GM19397 (cell line): ENCODE results near the gene AP3D1.
"Not testable (repeated sequence)": the region's sequence is repeated elsewhere in the genome, so short reads cannot be mapped to it uniquely, and the experiment has no call there.

Experiments
- ATAC-seq: cut with Tn5 transposase; IDR thresholded peaks from one replicate; pipeline ENCODE4 v1.9.1; 2021; ENCODE audit warnings: mild to moderate bottlenecking, moderate library complexity; ENCODE audit not compliant: unreplicated experiment

Gene AP3D1

GRCh38 chr19:2129892-2130770, 21.2 kb downstream of the AP3D1 start:
- ATAC-seq = no peak

GRCh38 chr19:2129486-2129885, 21.9 kb downstream of the AP3D1 start:
- ATAC-seq = no peak

DNA sequence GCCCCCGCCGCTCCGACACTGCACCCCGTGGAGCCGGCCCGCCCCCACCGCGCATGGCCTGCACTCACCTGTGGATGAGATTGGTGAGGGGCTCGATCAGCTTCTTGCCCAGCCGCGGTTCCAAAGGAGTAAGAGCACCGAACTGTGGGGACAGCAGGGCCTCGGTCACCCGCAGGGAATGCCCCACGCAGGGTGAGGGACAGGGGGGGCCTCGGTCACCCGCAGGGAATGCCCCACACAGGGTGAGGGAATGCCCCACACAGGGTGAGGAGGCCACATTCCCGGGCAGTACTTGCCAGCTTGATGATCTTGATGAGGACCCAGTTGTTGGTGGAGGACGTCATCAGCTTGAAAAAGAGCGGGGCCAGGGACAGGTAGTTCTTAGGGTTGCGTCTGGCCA, 22.3 kb downstream of the AP3D1 start:
- no peak for ATAC-seq

DNA sequence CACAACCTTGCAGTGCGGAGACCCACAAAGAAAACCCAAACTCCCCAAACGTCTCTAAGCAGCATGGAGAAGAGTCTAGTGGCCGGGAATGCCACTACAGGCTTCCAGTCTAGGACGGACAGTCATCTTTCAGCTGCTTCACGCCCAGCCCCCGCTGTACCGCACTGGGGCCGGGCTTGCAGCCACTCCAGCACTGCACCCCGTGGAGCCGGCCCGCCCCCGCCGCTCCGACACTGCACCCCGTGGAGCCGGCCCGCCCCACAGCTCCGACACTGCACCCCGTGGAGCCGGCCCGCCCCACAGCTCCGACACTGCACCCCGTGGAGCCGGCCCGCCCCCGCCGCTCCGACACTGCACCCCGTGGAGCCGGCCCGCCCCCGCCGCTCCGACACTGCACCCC, 23.1 kb downstream of the AP3D1 start:
- not testable (repeated sequence) for ATAC-seq

- ATAC-seq = no peak
Observed at GRCh38 chr19:2127758-2128157, 23.6 kb downstream of the AP3D1 start.

DNA sequence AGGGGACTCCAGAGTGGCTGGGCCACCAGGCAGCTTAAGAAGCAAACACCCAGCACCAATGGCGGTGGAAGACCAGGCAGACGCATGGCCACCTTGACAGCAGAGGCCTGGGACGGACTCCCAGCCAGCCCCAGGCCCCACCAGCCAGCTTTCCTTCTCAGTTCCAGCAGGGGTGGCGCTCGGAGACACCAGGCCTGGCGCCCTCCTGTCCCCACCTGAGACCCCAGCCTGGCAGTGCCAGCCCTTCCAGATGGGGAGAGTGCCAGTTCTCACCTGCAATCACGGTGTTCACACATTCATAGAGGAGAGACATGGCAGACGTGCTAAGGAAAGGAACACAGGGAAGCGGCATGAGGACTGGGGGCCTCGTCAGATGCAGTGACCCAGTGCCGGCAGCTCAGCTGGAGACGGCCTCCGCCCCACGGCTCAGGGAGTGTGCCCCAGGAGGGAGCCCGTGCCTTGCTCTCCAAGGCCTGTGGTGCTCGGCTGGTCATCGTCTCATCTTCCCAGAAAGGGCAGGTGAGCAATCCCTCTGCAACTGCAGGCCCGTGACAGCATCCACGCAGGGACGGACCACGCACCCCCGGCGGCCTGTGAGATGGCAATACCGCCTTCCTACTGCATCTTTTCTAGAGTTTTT, 24.4 kb downstream of the AP3D1 start:
- no peak for ATAC-seq

- ATAC-seq = no peak
Observed at GRCh38 chr19:2123682-2124387, 27.5 kb downstream of the AP3D1 start.

DNA sequence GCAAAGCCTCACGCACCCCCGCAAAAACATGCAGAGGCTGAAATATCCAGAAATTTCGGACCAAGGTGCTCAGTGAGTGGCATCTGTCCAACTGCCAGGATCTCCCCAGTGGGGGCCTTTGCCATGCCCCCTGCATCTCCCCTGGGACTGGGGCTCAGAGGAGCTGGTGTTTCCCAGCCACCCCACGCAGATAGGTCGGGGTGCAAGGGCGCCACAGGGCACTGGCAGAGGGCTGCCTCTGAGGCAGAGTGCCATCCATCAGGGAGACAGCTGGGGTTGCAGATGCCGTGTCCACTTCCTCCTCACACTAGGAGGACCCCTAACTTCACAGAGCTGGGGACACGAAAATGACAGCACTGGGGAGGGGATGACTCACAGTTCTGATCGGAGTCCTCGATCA, 28.4 kb downstream of the AP3D1 start:
- no peak for ATAC-seq

DNA sequence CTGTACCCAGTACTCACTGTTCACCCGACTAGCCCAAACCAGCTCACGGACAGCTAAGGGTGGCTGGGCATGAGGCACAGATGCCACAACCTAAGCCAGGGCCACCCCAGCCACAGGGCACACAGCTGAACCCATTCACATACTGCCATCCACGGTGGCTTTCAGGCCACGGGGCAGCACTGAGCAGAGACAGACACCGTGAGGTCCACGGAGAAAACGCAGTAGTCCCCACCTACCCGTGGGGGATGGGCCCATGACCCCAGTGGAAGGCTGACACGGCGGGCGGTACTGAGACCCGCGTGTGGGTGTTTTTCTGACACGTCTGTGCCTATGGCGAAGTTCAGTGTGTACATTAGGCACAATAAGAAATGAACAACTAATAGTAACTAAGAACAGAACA, 29.1 kb downstream of the AP3D1 start:
- ATAC-seq = no peak

DNA sequence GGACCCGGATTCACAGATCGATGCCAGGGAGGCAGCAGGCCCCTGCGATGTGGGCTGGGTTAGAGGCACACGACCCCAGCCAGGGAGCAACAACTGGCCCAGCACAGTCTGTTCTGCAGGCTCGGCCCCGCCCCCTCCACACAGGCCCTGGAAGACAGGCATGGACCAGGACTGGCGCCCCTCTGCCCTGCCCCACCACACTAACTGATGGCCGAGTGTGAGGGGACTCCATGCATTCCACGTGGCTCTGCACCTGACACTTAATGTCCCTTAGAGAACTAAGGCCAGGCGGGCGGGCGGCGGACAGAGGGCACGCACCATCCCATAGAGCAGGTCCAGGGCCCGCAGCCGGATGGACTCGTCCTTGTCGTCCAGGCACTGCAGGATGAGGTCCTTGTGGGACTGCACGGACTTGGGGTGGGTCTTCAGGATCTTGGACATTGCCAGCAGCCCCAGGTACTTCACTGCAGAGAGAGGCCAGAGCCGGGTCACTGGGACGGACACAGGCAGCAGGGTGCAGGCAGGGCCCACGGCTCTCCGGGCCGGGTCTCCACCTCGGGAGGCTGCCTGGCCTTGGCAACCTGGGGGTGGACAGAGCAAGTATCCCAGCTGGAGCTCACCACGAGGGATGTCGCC, 29.8 kb downstream of the AP3D1 start:
- ATAC-seq = no peak

DNA sequence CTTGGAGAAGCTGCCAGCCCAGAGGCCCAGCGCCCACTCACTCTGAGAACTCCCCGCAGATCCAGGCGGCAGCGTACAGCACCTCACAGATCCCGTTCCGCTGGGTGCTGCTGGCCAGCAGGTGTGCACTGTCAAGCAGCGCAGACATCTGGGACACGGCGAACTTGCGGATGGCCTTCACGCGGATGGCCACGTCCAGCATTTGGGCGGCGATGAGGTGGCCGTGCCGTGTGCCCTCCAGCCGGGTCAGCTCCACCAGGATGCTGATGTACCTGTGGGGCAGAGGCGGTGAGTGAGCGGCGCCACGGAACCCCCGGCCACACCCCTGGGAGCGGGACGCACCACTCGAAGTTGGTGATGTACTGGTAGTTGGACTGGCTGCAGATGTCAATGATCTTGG, 30.5 kb downstream of the AP3D1 start:
- ATAC-seq = no peak

DNA sequence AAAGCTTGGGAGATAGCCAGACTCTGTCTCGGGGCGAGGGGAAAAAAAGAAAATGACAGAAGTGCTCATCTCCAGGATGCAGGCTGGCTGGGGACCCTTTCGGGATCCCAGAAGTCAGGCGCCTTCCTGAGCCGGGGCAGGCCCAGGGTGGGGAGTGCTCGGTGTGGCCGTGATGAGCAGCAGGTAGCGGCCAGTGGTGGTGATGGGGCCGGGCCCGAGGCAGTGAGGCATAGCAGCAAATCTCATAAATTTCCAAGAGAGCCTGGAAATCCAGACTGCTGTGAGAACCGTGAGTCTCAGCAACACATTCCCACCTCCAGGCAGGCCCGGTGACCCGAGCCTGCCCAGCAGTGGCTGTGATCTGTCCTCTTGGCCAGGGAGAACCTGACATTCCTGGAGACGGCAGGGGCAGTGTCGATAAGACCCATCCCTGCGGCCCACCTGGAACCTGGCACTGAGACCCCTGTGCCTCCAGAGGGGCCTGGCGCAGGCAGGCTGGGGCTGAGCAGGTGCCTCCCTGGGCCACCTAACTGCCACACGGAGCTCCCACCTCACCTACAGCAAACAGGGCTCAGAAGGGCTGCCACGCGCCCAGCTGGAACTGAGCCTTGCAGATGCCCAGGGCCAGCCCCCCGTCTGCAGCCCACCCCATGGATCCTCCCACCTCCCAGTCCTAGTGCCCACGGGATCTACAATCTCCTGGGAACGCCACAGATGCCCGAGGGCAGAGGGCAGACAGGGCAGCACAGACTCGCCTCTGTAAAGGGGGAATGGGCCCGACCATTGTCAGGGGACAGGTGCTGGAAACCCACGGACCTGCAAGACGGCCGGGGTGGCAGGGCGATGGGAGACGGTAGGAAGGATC, 31.2 kb downstream of the AP3D1 start:
- no peak for ATAC-seq

GRCh38 chr19:2118438-2118837, 32.9 kb downstream of the AP3D1 start:
- no peak for ATAC-seq

- no peak for ATAC-seq
Observed at GRCh38 chr19:2117215-2117960, 34.0 kb downstream of the AP3D1 start.

DNA sequence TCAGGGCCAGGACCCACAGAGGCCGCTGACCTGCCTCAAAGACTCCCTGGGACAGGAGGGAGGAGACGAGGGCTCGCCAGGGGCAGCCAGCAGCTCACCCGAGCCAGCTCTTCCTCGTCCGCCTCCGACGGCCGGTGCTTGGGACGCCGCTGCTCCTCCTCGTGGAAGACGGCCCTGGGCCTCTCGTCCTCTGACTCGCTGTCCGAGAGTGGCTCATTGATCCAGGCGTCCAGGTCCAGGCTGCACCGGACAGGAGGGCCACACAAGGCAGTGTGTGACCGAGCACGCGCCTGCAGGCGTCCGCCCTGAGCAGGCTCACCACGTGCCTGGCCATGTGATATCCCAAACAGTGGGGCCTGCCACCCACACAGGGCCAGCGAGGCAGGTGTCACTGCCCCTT, 34.9 kb downstream of the AP3D1 start:
- no peak for ATAC-seq

DNA sequence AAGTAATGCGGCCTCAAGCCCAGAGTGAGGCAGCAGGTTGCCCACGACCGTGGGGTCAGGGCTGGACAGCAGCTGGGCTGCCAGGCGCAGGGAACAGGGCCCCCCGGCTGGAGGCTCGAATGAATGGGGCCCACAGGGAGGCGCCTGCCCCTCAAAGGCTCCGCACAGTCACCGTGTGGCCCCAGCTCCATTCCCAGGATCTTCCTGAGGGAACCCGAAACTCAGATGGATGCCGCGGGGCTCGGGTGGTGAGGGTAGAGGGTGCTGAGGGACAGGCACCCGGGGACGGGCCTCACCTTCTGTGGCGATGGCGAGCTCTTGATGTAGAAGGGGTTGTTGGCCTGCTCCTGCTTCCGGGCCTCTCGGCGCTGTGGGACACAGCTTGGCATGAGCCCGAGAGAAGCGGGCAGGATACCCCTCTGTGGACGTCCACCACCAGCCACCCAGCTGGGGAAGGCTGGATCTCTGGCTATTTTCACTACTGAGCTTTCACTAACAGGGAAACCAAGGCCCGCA, 35.4 kb downstream of the AP3D1 start:
- no peak for ATAC-seq

DNA sequence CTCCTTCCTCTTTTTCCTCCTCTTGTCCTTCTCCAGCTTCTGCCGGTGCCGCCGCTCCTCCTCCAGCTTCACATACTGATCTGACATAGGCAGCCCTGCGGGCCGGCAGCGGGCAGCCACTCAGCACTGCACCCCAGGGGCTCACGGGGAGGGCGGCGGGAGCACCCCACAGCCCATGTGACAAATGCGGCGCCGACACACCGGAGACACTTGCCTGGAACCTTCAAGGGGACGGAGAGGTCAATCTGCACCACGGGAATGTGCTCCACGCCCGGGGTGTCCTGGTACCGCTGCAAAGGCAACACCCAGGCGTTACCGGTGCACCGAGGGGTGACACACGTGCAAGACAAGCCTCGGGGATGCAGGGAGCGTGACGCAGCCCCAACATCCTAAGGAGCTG, 36.0 kb downstream of the AP3D1 start:
- no peak for ATAC-seq

GRCh38 chr19:2114821-2115220, 36.5 kb downstream of the AP3D1 start:
- ATAC-seq = no peak

GRCh38 chr19:2114218-2114617, 37.1 kb downstream of the AP3D1 start:
- ATAC-seq = no peak
